ENCODE measurements around the gene TBC1D3I.
"Not testable (repeated sequence)": the region's sequence is repeated elsewhere in the genome, so short reads cannot be mapped to it uniquely, and the experiment has no call there.

DNA sequence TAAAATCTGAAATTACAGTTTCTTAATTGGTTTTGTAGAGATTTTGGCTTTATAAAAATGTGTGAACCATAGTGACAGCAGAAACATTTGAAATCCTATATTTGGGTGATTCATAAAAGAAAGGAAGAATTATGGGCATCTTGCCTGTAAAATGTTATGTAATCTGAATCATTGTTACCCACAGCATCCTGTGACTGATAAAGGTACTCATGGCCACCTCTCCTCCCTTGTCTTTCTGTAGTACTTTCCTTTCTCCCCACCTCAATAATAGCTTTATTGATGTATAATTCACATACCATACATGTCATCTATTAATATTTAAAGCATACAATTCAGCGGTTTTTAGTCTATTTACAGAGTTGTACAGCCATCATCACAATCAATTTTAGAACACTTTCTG lies 30.8 kb upstream of the TBC1D3I start:
- TF ChIP-seq POLR2A (IDR thresholded peaks at IDR 0.05; ENCODE audit: low read length); GATA1 (IDR thresholded peaks at IDR 0.05; ENCODE audit: low read depth, low read length): not testable (repeated sequence)

Data from erythroblast (primary cell).